ENCODE measurements around the gene RFPL4A.

RFPL4A gene

GRCh38 chr19:55778331-55778730 is 19.4 kb downstream of the RFPL4A start:
- TF ChIP-seq CTCF (conservative IDR thresholded peaks at IDR 0.05) (no peak), ZFX (IDR thresholded peaks at IDR 0.05) (no peak)
- no peak overlapping the region for H3K27ac ChIP-seq

GRCh38 chr19:55781112-55781511 is 22.2 kb downstream of the RFPL4A start:
- H3K27ac ChIP-seq = no peak overlapping the region
- TF ChIP-seq CTCF (conservative IDR thresholded peaks at IDR 0.05) (no peak), ZFX (IDR thresholded peaks at IDR 0.05) (no peak)

- TF ChIP-seq ZFX (IDR thresholded peaks at IDR 0.05) = no peak
- TF ChIP-seq CTCF (conservative IDR thresholded peaks at IDR 0.05) = no peak
- no peak overlapping the region for H3K27ac ChIP-seq
Measured at GRCh38 chr19:55795021-55795420, 36.1 kb downstream of the RFPL4A start.

- no peak for TF ChIP-seq CTCF (conservative IDR thresholded peaks at IDR 0.05)
- no peak for TF ChIP-seq ZFX (IDR thresholded peaks at IDR 0.05)
- H3K27ac ChIP-seq = no peak overlapping the region
Measured at GRCh38 chr19:55801416-55801815, 42.5 kb downstream of the RFPL4A start.

- TF ChIP-seq ZFX (IDR thresholded peaks at IDR 0.05) (no peak), CTCF (conservative IDR thresholded peaks at IDR 0.05) (no peak)
- no peak overlapping the region for H3K27ac ChIP-seq
Measured at GRCh38 chr19:55802281-55802680, 43.4 kb downstream of the RFPL4A start.

GRCh38 chr19:55809381-55810058 is 50.6 kb downstream of the RFPL4A start:
- TF ChIP-seq ZFX (IDR thresholded peaks at IDR 0.05) (no peak), CTCF (conservative IDR thresholded peaks at IDR 0.05) (peak; percentile 81)
- no peak overlapping the region for H3K27ac ChIP-seq

- no peak for TF ChIP-seq ZFX (IDR thresholded peaks at IDR 0.05)
- TF ChIP-seq CTCF (conservative IDR thresholded peaks at IDR 0.05) = peak; percentile 39
- no peak overlapping the region for H3K27ac ChIP-seq
Measured at GRCh38 chr19:55811340-55811739, 52.4 kb downstream of the RFPL4A start.

All from C4-2B (cell line).